HepG2 (cell line): ENCODE results near the gene ZNF544. TPM values are rescaled to one million over a fixed set of nuclear protein-coding genes. Genes with fewer than 3 reads are reported as not detected.
A peak's percentile ranks its signal among the peaks of the same experiment; 100 is the strongest.

Source experiments
- ATAC-seq: fragments of 200-7000 bp; cut with Tn5 transposase; 3 replicates; pipeline ENCODE4 v1.9.1; 2020; ENCODE audit warnings: mild to moderate bottlenecking, moderate library complexity
- BruUV-seq: library from RNA; stranded (reverse); fragments of 400-500 nt; replicated peaks from 2 replicates; lab custom pipeline; 2021; lab: Mats Ljungman, UMichigan
- CTCF ChIA-PET: fragments of 300-600 bp; formaldehyde crosslinking; extraction: SDS; loops from one replicate; lab custom pipeline; 2021; ENCODE audit warnings: low total read pairs, inconsistent platforms, low intra/inter-chr PET ratio; lab: Yijun Ruan, JAX
- POLR2A ChIA-PET: fragments of 350-600 bp; sonication (Branson Sonifier 250); formaldehyde crosslinking; loops from one replicate; lab custom pipeline; 2020; ENCODE audit warnings: antibody characterized with exemption, inconsistent platforms; lab: Yijun Ruan, JAX
- DNase-seq: peaks from one replicate; pipeline ENCODE4 v3.0.0-alpha.2; 2015; ENCODE audit warnings: low spot score
- FAIRE-seq: peaks from 3 replicates; lab custom pipeline; 2011; peaks lifted over from hg19 to GRCh38; lab: Jason Lieb, UNC
- H2AFZ ChIP-seq: one replicate; pipeline ENCODE4 v1.6.1; 2011; ENCODE audit warnings: low read length, inconsistent platforms
- H3K27ac ChIP-seq: fragments of 300-600 bp; 3 replicates; pipeline ENCODE4 v1.8.0; 2011; ENCODE audit warnings: mixed run types, mild to moderate bottlenecking, mixed read lengths, low read length, inconsistent platforms; ENCODE audit not compliant: insufficient read depth; ENCODE audit errors: extremely low read length
- H3K27me3 ChIP-seq, 2 experiments: fragments of 200-600 bp in 1 of 2; 2 replicates in 1 of 2; 3 replicates in 1 of 2; pipeline versions ENCODE4 v1.6.0 to v1.8.0; 2011; ENCODE audit warnings: low read length in 2 of 2, mild to moderate bottlenecking in 2 of 2, moderate library complexity in 2 of 2, inconsistent platforms in 1 of 2; ENCODE audit not compliant: insufficient read depth in 2 of 2, control insufficient read depth in 1 of 2
- H3K36me3 ChIP-seq, 2 experiments: fragments of 200-600 bp in 1 of 2; replicated peaks in 1 of 2; 2 replicates in 1 of 2; 3 replicates in 1 of 2; pipeline versions ENCODE4 v1.5.1 to v1.8.0; 2011; ENCODE audit warnings: low read length in 2 of 2, inconsistent platforms in 1 of 2; ENCODE audit not compliant: insufficient read depth in 2 of 2, control insufficient read depth in 1 of 2
- H3K4me1 ChIP-seq: 2 replicates; pipeline ENCODE4 v1.5.1; 2012; ENCODE audit warnings: low read length, inconsistent platforms; ENCODE audit not compliant: insufficient read depth
- H3K4me2 ChIP-seq: 2 replicates; pipeline ENCODE4 v1.6.0; 2011; ENCODE audit warnings: low read depth, low read length, inconsistent platforms
- H3K4me3 ChIP-seq, 3 experiments: fragments of 200-600 bp in 1 of 3; sonication (generic), shearing (Covaris generic) in 1 of 3; replicated peaks in 1 of 3; 2 replicates each; pipeline ENCODE4 v1.5.1; 2011 to 2016; ENCODE audit warnings: low read length in 3 of 3, inconsistent platforms in 2 of 3, low read depth in 2 of 3, mild to moderate bottlenecking in 2 of 3, control low read depth in 1 of 3, mixed read lengths in 1 of 3; ENCODE audit not compliant: insufficient read depth in 1 of 3
- H3K79me2 ChIP-seq: one replicate; pipeline ENCODE4 v1.6.1; 2011; ENCODE audit warnings: low read length, inconsistent platforms; ENCODE audit not compliant: insufficient read depth
- H3K9ac ChIP-seq: 2 replicates; pipeline ENCODE4 v1.6.0; 2011; ENCODE audit warnings: mild to moderate bottlenecking, low read depth, low read length, inconsistent platforms; ENCODE audit not compliant: insufficient read depth
- H3K9me3 ChIP-seq: 2 replicates; pipeline ENCODE4 v1.5.1; 2012; ENCODE audit warnings: mild to moderate bottlenecking, low read length
- H4K20me1 ChIP-seq: 2 replicates; pipeline ENCODE4 v1.6.0; 2011; ENCODE audit warnings: inconsistent platforms, mild to moderate bottlenecking, low read length, moderate library complexity; ENCODE audit not compliant: insufficient read depth
- CAMTA2 ChIP-seq: sonication (generic); formaldehyde crosslinking; IDR thresholded peaks from 2 replicates; pipeline ENCODE4 v1.4.0; 2020; ENCODE audit warnings: mild to moderate bottlenecking, missing genetic modification reagents, borderline replicate concordance
- CBX5 ChIP-seq: sonication (generic); formaldehyde crosslinking; IDR thresholded peaks from 2 replicates; pipeline ENCODE4 v1.4.0; 2020; ENCODE audit warnings: missing genetic modification reagents, borderline replicate concordance
- KDM4B ChIP-seq: sonication (generic); formaldehyde crosslinking; IDR thresholded peaks from 2 replicates; pipeline ENCODE4 v1.4.0; 2020; ENCODE audit warnings: missing genetic modification reagents
- POLR2AphosphoS5 ChIP-seq: IDR thresholded peaks from 2 replicates; pipeline ENCODE4 v1.6.1; 2012; ENCODE audit warnings: low read depth, low read length
- ZEB1 ChIP-seq: IDR thresholded peaks from 2 replicates; pipeline ENCODE4 v1.6.1; 2012; ENCODE audit warnings: mild to moderate bottlenecking, low read depth, inconsistent platforms; ENCODE audit not compliant: insufficient replicate concordance
- ZNF143 ChIP-seq: sonication (generic); formaldehyde crosslinking; IDR thresholded peaks from 2 replicates; pipeline ENCODE4 v1.4.0; 2020; ENCODE audit warnings: missing genetic modification reagents
- WGBS: methylation state at CpG from one replicate; pipeline ENCODE4 v1.1.6; 2017; ENCODE audit warnings: low lambda C conversion rate; 5-methylcytosine and 5-hydroxymethylcytosine counted together
- in situ Hi-C: cut with HindIII; loops from 2 replicates; pipeline ENCODE4 v1.10.0; 2017; ENCODE audit warnings: low pct_unique_long_range_greater_than_20kb; ENCODE audit not compliant: extremely low pct_ligation_motif_present
- intact Hi-C: fragments of 100-400 bp; cut with micrococcal nuclease; formaldehyde crosslinking; loops from one replicate; pipeline ENCODE4 v1.10.0; 2022; ENCODE audit not compliant: unreplicated experiment
- polyA plus RNA-seq, 8 experiments: library from polyadenylated mRNA; depleted of rRNA in 3 of 8; stranded (reverse) in 7 of 8; unstranded in 1 of 8; fragments of >200 nt; fragmentation: Illumina TruSeq in 4 of 8; extraction: Trizol in 4 of 8; gene quantifications; 2 replicates each; pipeline versions ENCODE4 v1.2.1 to v1.2.3, GENCODE V29; 2011 to 2016; ENCODE audit warnings: low read depth in 4 of 8, missing spikeins in 1 of 8, mixed read lengths in 1 of 8; ENCODE audit not compliant: insufficient read depth in 1 of 8
- total RNA-seq, 5 experiments: library from RNA; depleted of rRNA; stranded (reverse); fragments of >200 nt; fragmentation: Illumina TruSeq; extraction: Trizol; gene quantifications; 2 replicates each; pipeline ENCODE4 v1.2.3, GENCODE V29; 2016; ENCODE audit warnings: low read depth in 1 of 5
- TF ChIP-seq, protein P1 (sequence below): sonication (generic); formaldehyde crosslinking; IDR thresholded peaks from 2 replicates; pipeline ENCODE4 v1.4.0; 2020; ENCODE audit warnings: missing genetic modification reagents, borderline replicate concordance
- TF ChIP-seq, protein P2 (sequence below): sonication (generic); formaldehyde crosslinking; IDR thresholded peaks from 2 replicates; pipeline ENCODE4 v1.4.0; 2020; ENCODE audit warnings: missing genetic modification reagents
- TF ChIP-seq, protein P3 (sequence below): sonication (generic); formaldehyde crosslinking; IDR thresholded peaks from 2 replicates; pipeline ENCODE4 v1.8.0; 2022; ENCODE audit warnings: missing genetic modification reagents, low read depth, mild to moderate bottlenecking, borderline replicate concordance
- TF ChIP-seq, protein P4 (sequence below): sonication (generic); formaldehyde crosslinking; IDR thresholded peaks from 2 replicates; pipeline ENCODE4 v1.5.0; 2020; ENCODE audit warnings: mild to moderate bottlenecking, missing genetic modification reagents

Gene ZNF544
- total and polyA plus RNA-seq, 2 of the 13 experiments (the other 11 are each of a cell fraction or from before 2014, with no cell fraction given): 13.1 to 17.0 TPM

DNA sequence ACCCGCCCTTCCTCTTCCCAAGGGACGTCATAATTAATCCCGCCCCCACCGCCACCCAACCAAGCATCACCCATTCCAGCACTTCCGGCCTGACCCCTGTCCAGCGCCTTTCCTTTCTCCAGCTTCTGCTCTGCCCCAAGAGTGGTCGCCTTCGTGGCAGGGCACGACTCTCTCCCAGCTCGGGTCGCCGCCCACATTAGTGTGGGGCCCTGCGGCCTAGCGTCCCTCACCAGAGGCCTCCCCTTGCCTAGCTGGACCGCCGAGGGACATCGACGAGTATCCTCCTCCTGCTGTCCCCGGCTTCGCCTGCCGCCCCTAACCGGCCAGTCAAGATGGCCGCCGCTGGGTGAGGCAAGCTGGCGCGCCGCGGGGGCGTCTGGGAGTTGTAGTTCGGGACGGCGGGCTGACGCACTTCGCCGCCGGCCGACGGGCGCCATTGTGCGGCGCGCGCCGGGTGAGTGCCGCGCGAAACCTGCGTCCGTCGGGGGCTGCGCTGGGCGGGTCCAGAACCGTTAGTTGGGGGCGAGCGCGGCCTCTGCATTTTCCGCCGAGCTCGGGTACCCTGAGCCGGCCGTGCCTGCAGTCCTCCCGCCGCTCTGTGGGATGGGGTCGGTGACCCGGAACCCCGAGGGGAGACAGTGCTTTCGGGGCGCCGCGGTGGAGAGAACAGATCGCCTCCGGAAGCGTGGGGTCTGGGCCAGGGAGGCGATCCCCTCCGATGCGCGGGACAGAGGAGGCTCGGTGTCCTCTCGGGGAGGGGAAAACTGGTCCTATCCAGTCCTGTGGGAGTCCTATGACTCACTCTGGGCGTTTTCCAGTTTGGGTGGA, 45.5 kb upstream of the ZNF544 start, which contains the start of gene ZNF274:
ZNF274 (plus strand) TSS at position 73 of the 828 bp plus-strand sequence. CDS start 905 bp downstream, outside the sequence.
- no TSS peak for BruUV-seq
- TF ChIP-seq POLR2AphosphoS5 (peak; percentile 84), ZNF143 (CRISPR knock-in tag) (peak; percentile 97), CAMTA2 (peak; percentile 58; the same call in 1 of the 2 replicates), ZEB1 (peak; percentile 47), KDM4B (CRISPR knock-in tag) (no peak; the same call in 1 of the 2 replicates), CBX5 (CRISPR knock-in tag) (peak; percentile 64; the same call in 1 of the 2 replicates)
- TF ChIP-seq, protein P1, sequence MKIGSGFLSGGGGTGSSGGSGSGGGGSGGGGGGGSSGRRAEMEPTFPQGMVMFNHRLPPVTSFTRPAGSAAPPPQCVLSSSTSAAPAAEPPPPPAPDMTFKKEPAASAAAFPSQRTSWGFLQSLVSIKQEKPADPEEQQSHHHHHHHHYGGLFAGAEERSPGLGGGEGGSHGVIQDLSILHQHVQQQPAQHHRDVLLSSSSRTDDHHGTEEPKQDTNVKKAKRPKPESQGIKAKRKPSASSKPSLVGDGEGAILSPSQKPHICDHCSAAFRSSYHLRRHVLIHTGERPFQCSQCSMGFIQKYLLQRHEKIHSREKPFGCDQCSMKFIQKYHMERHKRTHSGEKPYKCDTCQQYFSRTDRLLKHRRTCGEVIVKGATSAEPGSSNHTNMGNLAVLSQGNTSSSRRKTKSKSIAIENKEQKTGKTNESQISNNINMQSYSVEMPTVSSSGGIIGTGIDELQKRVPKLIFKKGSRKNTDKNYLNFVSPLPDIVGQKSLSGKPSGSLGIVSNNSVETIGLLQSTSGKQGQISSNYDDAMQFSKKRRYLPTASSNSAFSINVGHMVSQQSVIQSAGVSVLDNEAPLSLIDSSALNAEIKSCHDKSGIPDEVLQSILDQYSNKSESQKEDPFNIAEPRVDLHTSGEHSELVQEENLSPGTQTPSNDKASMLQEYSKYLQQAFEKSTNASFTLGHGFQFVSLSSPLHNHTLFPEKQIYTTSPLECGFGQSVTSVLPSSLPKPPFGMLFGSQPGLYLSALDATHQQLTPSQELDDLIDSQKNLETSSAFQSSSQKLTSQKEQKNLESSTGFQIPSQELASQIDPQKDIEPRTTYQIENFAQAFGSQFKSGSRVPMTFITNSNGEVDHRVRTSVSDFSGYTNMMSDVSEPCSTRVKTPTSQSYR (CRISPR knock-in tag): 0 out of 2 replicates have a peak, but pooled peaks have one; percentile 17
- TF ChIP-seq, protein P2, sequence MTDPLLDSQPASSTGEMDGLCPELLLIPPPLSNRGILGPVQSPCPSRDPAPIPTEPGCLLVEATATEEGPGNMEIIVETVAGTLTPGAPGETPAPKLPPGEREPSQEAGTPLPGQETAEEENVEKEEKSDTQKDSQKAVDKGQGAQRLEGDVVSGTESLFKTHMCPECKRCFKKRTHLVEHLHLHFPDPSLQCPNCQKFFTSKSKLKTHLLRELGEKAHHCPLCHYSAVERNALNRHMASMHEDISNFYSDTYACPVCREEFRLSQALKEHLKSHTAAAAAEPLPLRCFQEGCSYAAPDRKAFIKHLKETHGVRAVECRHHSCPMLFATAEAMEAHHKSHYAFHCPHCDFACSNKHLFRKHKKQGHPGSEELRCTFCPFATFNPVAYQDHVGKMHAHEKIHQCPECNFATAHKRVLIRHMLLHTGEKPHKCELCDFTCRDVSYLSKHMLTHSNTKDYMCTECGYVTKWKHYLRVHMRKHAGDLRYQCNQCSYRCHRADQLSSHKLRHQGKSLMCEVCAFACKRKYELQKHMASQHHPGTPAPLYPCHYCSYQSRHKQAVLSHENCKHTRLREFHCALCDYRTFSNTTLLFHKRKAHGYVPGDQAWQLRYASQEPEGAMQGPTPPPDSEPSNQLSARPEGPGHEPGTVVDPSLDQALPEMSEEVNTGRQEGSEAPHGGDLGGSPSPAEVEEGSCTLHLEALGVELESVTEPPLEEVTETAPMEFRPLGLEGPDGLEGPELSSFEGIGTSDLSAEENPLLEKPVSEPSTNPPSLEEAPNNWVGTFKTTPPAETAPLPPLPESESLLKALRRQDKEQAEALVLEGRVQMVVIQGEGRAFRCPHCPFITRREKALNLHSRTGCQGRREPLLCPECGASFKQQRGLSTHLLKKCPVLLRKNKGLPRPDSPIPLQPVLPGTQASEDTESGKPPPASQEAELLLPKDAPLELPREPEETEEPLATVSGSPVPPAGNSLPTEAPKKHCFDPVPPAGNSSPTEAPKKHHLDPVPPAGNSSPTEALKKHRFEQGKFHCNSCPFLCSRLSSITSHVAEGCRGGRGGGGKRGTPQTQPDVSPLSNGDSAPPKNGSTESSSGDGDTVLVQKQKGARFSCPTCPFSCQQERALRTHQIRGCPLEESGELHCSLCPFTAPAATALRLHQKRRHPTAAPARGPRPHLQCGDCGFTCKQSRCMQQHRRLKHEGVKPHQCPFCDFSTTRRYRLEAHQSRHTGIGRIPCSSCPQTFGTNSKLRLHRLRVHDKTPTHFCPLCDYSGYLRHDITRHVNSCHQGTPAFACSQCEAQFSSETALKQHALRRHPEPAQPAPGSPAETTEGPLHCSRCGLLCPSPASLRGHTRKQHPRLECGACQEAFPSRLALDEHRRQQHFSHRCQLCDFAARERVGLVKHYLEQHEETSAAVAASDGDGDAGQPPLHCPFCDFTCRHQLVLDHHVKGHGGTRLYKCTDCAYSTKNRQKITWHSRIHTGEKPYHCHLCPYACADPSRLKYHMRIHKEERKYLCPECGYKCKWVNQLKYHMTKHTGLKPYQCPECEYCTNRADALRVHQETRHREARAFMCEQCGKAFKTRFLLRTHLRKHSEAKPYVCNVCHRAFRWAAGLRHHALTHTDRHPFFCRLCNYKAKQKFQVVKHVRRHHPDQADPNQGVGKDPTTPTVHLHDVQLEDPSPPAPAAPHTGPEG (CRISPR knock-in tag): 0 out of 2 replicates have a peak, but pooled peaks have one; percentile 50
- TF ChIP-seq, protein P3, sequence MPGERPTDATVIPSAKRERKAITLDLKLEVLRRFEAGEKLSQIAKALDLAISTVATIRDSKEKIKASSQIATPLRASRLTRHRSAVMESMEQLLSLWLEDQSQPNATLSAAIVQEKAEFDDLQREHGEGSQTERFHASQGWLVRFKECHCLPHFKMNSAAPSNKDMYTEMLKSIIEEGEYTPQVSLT (CRISPR knock-in tag): no peak
- TF ChIP-seq, protein P4, sequence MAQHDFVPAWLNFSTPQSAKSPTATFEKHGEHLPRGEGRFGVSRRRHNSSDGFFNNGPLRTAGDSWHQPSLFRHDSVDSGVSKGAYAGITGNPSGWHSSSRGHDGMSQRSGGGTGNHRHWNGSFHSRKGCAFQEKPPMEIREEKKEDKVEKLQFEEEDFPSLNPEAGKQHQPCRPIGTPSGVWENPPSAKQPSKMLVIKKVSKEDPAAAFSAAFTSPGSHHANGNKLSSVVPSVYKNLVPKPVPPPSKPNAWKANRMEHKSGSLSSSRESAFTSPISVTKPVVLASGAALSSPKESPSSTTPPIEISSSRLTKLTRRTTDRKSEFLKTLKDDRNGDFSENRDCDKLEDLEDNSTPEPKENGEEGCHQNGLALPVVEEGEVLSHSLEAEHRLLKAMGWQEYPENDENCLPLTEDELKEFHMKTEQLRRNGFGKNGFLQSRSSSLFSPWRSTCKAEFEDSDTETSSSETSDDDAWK: no peak

More for the DNA sequence above, 45.5 kb upstream of the ZNF544 start, which contains the start of gene ZNF274:
- peak; percentile 92 for ATAC-seq
- Histone ChIP-seq H2AFZ (peak within 1 kb of the TSS; percentile 20), H3K9me3 (peaks cover 65% of the 10 kb centered on the region), H3K9ac (peak within 1 kb of the TSS; percentile 96), H3K4me2 (peak within 1 kb of the TSS; percentile 93), H3K79me2 (peaks cover 10% of the 10 kb centered on the region), H3K4me3 (peak within 1 kb of the TSS; percentile 77 to 93 (median 88)), H3K27ac (peak within 1 kb of the TSS; percentile 100), H3K27me3 (no peaks in the 10 kb centered on the region; a peak in 1 of 5 replicates), H3K36me3 (peaks cover 20 to 28% of the 10 kb centered on the region in 2 experiments), H4K20me1 (no peaks in the 10 kb centered on the region), H3K4me1 (peaks cover 12% of the 10 kb centered on the region)
- DNase-seq: peak; percentile 90
- ChIA-PET POLR2A (interaction anchor here (0.6 to 1.9 kb wide), 20 partner anchors 12 to 777 kb away, joined by 3 to 16 read pairs (median 4); partner anchors contain the start of genes ERVK3-1, TRIM28, ZBTB45 and ZNF329), CTCF (interaction anchor here (1.6 kb wide), 1 partner anchor 127 kb away, joined by 11 read pairs; no protein-coding TSS in a partner anchor)
- WGBS: under 1% methylated on average over 24 of the region's 80 CpGs
- in situ Hi-C loops (loop anchor here (5.0 kb wide), 1 partner anchor 124 kb away; the partner anchor contains the start of gene ERVK3-1), intact Hi-C loops (loop anchor here (1.0 to 5.0 kb wide), 5 partner anchors 44 to 204 kb away; partner anchors contain the start of genes ERVK3-1, RPS5, ZNF544 and ZNF8)
- FAIRE-seq: peak; percentile 26
